Stimulated activated CD8-positive, alpha-beta memory T cell treated with anti-CD3 and anti-CD28 coated beads, Interleukin-12 subunit alpha, Interleukin-12 subunit beta, amount 100 ng/mL, for 4 hours (primary cell): ENCODE data around the gene TMA7.
"Not testable (repeated sequence)": the region's sequence is repeated elsewhere in the genome, so short reads cannot be mapped to it uniquely, and the experiment has no call there.

Experiments
- DNase-seq: peaks from one replicate; pipeline ENCODE4 v3.0.0-alpha.2; 2020; ENCODE audit warnings: low read depth

Gene TMA7

GRCh38 chr3:48436477-48436787, 3.6 kb upstream of the TMA7 start:
- no peak for DNase-seq

- no peak for DNase-seq
Observed at GRCh38 chr3:48436855-48437254, 3.2 kb upstream of the TMA7 start.

- DNase-seq, result no peak
Observed at GRCh38 chr3:48437812-48438211, 2.2 kb upstream of the TMA7 start.

GRCh38 chr3:48440590-48440958, 517 bp downstream of the TMA7 start:
- no peak for DNase-seq

GRCh38 chr3:48441940-48442339, 1.9 kb downstream of the TMA7 start:
- no peak for DNase-seq

- no peak for DNase-seq
Observed at GRCh38 chr3:48445277-48445882, 5.3 kb downstream of the TMA7 start.

GRCh38 chr3:48446043-48446424, 6.0 kb downstream of the TMA7 start:
- no peak for DNase-seq

GRCh38 chr3:48446425-48447193, 6.6 kb downstream of the TMA7 start, which contains the start of gene ATRIP:
TSS of gene ATRIP (plus strand) at chr3:48446737. CDS start at chr3:48446846, 109 bp downstream.
- DNase-seq, result peak; percentile 81

- no peak for DNase-seq
Observed at GRCh38 chr3:48451270-48451669, 11.2 kb downstream of the TMA7 start.

- no peak for DNase-seq
Observed at GRCh38 chr3:48456456-48456855, 16.4 kb downstream of the TMA7 start.

- no peak for DNase-seq
Observed at GRCh38 chr3:48459331-48459730, 19.3 kb downstream of the TMA7 start.

GRCh38 chr3:48459773-48460516, 19.9 kb downstream of the TMA7 start:
- DNase-seq, result no peak

GRCh38 chr3:48460517-48460902, 20.5 kb downstream of the TMA7 start:
- no peak for DNase-seq

- not testable (repeated sequence) for DNase-seq
Observed at GRCh38 chr3:48461767-48462166, 21.7 kb downstream of the TMA7 start.

GRCh38 chr3:48463703-48464102, 23.6 kb downstream of the TMA7 start:
- no peak for DNase-seq

- DNase-seq, result no peak
Observed at GRCh38 chr3:48464713-48465221, 24.7 kb downstream of the TMA7 start.

GRCh38 chr3:48465237-48465530, 25.1 kb downstream of the TMA7 start:
- no peak for DNase-seq

GRCh38 chr3:48465531-48466378, 25.7 kb downstream of the TMA7 start:
- DNase-seq, result peak; percentile 66

- no peak for DNase-seq
Observed at GRCh38 chr3:48466386-48467109, 26.5 kb downstream of the TMA7 start.

GRCh38 chr3:48467110-48467454, 27.0 kb downstream of the TMA7 start:
- DNase-seq, result no peak

GRCh38 chr3:48467473-48468267, 27.6 kb downstream of the TMA7 start:
- no peak for DNase-seq
